SK-N-DZ (cell line): ENCODE results near the gene MBD5.

Source experiments
- DNase-seq: peaks from one replicate; pipeline ENCODE4 v3.0.0-alpha.2; 2015; ENCODE audit warnings: low spot score

The MBD5 gene

DNA sequence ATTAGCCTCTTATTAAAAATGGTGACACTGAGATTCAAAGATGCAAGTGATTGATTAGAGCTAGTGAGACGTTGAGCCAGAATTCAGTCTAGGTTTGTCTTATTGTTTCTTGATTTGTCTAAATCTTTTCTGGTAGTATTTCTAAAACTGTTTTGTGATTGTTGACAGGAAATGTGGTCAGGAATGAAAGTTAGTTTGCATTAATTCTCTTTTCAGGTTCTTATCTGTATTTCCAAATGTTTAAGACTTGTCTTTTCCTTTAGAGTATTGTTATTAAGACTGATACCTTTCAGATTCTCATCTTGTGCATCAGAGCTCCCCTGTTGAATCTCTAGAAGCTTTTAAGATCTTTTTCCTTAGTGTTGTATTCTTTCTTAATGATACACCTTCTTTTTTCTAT is 89.3 kb downstream of the MBD5 start:
- no peak for DNase-seq

- no peak for DNase-seq
Observed at GRCh38 chr2:148122788-148123187, 101.9 kb downstream of the MBD5 start.

GRCh38 chr2:148124271-148124670 is 103.4 kb downstream of the MBD5 start:
- no peak for DNase-seq

- no peak for DNase-seq
Observed at GRCh38 chr2:148130581-148130980, 109.7 kb downstream of the MBD5 start.

GRCh38 chr2:148132412-148132811 is 111.5 kb downstream of the MBD5 start:
- no peak for DNase-seq

- no peak for DNase-seq
Observed at GRCh38 chr2:148135705-148136104, 114.8 kb downstream of the MBD5 start.

- DNase-seq: no peak
Observed at GRCh38 chr2:148136441-148136840, 115.5 kb downstream of the MBD5 start.

DNA sequence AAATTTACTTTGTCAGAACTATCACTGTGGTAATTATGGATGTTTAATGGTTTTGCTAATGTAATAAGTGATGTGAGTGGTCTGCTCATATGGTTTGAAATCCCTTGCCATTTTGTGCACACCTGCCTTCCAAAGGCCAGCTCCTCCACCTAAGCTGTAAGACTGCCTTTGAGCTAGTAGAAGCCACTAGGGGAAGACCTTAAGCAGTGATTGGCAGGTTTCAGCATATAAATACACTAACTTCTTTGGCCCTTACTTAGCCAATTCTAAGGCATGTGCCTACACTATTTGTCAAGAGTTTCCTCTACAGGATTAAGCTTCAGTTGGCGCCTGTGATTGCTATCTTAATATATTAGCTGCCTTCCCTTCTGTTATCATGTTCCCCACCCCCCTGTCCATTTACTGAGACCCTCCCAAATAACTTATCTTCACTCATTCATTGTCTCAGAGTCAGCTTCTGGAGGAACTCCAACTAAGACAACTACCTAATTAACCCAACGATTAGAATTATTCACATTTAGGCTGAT is 141.1 kb downstream of the MBD5 start:
- peak; percentile 8 for DNase-seq

DNA sequence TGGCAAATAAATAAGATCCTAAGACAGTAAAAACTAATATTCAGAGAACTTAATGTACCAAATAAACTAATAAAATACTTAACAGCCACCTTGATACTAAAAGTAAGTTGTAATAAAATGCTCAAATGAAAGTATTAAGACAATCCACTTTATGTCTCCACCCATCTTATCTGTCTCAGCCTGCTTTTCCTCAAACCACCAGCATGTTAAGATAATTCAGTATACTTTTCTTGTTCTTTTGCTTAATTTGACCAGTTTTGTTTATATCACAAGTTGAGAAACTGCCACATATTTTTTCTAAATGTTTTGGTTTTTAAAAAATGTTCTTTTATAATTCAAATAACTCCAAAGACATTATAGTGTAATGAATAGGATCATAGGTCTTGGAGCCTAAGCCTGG is 142.0 kb downstream of the MBD5 start:
- no peak for DNase-seq

DNA sequence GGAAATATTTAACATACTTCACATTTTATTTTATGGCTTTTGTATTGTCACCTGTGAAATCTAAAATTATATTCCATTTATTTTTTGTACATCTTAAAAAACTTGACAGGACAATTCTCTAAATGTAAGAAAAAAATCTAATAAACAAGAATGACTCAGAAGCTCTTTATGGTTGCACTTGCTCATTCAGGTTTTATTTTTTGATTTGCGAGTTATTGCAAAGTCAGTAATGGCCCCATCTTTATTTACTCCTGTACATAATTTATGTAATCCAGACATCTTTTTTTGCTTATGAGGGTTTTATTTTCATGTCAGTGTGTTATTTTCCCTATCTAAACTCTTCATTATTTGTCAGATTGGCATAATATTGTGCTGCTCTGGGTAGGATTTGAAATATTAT is 145.1 kb downstream of the MBD5 start:
- DNase-seq: no peak

DNA sequence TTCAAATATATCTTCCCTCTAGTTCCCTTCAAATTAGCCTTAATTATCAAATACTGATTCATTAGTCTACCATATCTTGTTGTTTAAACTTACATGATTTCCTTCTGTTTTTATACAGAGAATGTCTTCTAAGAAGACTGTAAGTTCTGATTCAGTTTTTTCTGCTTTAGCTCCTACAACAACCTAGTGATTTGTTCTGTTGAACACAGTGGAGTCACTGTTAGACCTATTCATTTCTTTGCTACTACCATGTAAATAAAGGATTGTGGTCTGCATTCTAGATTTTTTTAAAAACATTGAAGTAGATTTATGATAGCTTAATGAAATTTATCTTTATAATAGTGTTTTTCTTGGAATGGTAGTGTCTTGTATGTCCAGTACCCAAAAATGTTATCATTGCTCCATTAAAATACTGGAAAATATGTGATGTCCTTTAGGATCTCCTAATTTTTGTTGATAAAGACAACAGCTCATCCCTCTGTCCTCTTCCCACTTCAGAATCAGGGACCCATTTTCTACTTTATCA is 146.4 kb downstream of the MBD5 start:
- no peak for DNase-seq

DNA sequence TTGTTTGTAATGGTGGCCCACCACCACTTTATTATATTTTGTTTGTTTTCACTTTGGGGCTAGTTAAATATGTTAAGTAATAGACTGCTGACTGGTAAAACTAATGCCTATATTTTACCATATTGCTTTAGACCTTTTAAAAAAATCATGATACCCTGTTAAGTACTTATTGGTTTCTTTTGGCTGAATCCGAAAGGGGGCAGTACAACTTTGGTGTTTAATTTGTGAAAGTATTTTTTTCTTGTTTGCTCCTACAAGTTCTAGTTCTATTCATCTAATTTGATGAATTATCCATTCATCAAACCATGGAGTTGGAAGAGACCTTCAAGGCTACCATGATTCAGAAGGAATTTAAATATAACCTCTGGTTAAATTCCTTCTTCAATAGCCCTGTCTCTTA is 147.0 kb downstream of the MBD5 start:
- DNase-seq: no peak

GRCh38 chr2:148172131-148172753 is 151.4 kb downstream of the MBD5 start:
- no peak for DNase-seq

DNA sequence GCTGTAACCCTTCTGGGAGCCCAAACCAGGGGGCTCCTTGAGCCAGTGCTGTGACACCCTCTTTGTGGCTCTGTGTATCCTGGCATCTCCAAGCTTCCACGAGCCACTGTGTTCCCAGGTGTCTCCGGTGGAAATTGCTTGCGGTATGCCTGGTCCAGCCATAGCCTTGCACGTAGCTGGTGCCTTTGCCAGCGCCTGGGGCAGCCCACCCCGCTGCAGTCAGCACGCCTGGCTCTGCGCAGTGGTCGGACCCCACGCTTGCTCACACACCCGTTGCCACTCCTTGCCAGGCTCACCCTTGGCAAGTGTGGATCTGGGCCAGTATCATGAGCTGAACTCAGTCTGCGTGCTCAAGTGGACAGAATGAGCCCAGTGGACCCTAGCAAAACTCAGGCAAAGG is 152.3 kb downstream of the MBD5 start:
- DNase-seq: no peak

GRCh38 chr2:148177559-148177958 is 156.7 kb downstream of the MBD5 start:
- DNase-seq: no peak

DNA sequence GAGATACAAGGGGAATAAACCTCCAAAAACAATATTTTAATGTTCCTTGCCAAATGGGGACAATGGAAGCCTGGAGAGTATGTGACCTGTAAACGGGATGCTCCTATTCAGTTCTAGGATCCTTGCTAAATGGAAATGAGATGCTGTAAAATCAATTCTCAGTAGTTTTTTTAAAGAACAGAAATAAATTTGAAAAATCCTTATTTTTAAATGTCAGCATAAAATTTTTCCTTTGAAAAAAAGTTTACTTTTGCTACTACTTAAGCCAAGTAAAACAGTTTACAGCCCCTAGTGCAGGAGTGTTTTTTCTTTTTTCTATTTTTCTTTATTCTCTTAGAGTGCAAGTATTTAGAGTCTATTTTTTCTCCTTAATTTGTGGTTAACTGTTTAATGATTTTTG is 158.8 kb downstream of the MBD5 start:
- DNase-seq: no peak

DNA sequence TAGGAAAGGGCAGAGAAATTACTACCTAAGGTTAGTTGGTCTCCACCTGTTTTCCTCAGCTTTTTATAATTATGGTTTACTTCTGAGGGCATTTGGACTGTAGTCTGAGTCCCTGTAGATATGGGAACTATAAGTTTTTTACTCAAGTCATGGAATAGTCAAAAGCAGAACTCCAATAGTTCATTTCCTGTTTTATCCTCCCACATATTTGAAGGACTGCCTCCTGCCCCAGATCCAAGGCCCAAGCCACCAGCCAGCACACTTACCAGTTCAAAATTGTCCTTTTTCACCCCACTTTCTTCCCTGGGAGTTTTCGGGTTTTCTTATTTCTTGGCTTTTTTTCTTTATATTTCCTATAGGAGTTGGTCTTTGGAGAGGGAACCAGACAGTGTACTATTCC is 164.1 kb downstream of the MBD5 start:
- no peak for DNase-seq

- DNase-seq: no peak
Observed at GRCh38 chr2:148194882-148195281, 174.0 kb downstream of the MBD5 start.

- peak; percentile 22 for DNase-seq
Observed at GRCh38 chr2:148201075-148202004, 180.4 kb downstream of the MBD5 start.

DNA sequence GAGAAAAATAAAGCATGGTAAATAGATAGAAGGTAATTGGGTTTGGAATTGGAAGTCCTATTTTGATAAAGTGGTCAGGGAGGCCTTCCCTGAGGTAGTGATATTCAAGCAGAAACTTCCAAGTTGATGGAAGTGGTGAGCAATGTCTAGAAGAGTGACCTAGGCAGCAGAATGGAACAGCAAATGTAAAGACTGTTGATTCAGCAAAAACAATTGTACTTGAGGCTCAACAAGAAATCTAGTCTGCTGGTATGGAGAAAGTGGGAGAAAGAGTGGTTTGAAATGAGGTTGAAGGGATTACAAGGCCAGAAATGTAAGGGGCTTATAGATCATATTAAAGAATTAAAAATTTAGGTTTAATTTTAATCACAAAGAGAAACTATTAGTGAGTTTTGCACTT is 181.3 kb downstream of the MBD5 start:
- no peak for DNase-seq

GRCh38 chr2:148207111-148207510 is 186.2 kb downstream of the MBD5 start:
- peak; percentile 77 for DNase-seq

DNA sequence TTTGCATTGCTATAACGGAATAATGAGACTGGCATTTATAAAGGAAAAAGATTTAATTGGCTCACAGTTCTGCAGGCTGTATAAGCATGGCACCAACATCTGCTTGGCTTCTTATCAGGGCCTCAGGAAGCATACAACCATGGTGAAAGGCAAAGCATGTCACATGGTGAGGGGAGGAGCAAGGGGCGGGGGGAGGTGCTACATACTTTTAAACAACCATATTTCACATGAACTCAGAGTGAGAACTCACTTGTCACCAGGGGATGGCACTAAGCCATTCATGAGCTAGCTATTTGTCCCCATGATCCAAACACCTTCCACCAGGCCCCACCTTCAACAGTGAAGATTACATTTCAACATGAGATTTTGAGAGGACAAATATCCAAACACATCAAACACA is 188.7 kb downstream of the MBD5 start:
- DNase-seq: peak; percentile 2
